ENCODE data around the gene PTER. TPM values are rescaled to one million over a fixed set of nuclear protein-coding genes. Genes with fewer than 3 reads are reported as not detected.

The PTER gene
- total RNA-seq, 1 donor = 20.5 TPM

DNA sequence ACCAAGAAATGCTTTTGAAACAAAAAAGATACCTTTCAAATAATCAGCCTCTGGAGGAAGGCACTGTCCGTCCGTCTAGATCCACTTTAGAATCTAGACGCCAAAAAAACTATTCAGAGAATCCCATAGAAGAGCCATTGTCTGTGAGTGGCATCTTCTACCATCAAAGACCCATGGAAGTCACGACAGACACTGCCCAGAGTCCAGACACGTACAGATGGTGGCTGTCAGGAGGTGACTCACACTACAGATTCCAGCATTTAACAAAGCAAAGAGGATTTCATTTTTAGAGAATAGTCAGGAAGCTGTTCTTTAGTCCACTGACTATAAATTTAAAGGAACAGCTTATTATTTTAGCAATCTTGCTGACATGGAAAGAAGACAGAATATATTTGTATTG lies 73.2 kb downstream of the PTER start:
- TF ChIP-seq, protein P1, sequence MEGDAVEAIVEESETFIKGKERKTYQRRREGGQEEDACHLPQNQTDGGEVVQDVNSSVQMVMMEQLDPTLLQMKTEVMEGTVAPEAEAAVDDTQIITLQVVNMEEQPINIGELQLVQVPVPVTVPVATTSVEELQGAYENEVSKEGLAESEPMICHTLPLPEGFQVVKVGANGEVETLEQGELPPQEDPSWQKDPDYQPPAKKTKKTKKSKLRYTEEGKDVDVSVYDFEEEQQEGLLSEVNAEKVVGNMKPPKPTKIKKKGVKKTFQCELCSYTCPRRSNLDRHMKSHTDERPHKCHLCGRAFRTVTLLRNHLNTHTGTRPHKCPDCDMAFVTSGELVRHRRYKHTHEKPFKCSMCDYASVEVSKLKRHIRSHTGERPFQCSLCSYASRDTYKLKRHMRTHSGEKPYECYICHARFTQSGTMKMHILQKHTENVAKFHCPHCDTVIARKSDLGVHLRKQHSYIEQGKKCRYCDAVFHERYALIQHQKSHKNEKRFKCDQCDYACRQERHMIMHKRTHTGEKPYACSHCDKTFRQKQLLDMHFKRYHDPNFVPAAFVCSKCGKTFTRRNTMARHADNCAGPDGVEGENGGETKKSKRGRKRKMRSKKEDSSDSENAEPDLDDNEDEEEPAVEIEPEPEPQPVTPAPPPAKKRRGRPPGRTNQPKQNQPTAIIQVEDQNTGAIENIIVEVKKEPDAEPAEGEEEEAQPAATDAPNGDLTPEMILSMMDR (IDR thresholded peaks at IDR 0.05; ENCODE audit: insufficient read depth, low read length) = no peak
- no peak overlapping the region for H3K4me3 ChIP-seq (ENCODE audit: low read depth, low read length)
- peak; percentile 22 for DNase-seq (ENCODE audit: low read depth)

DNA sequence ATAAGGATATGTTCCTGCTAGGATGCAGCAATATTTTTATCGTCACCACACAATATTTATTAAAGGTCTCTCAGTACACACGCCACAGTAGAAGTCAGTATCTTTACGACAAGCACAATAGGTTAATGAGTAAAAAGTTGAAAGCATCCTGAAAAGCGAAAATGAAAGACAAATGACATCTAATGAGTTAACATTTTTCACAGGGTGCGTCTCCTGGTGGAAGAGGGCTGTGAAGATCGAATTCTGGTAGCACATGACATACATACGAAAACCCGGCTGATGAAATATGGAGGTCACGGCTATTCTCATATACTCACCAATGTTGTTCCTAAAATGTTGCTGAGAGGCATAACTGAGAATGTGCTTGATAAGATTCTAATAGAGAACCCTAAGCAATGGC lies 74.0 kb downstream of the PTER start:
- TF ChIP-seq, protein P1 (IDR thresholded peaks at IDR 0.05; ENCODE audit: insufficient read depth, low read length) = no peak
- no peak overlapping the region for H3K4me3 ChIP-seq (ENCODE audit: low read depth, low read length)

GRCh38 chr10:16518822-16519221 lies 82.0 kb downstream of the PTER start:
- H3K4me3 ChIP-seq (ENCODE audit: low read depth, low read length) = no peak overlapping the region
- TF ChIP-seq, protein P1 (IDR thresholded peaks at IDR 0.05; ENCODE audit: insufficient read depth, low read length) = peak; percentile 48
- no peak for DNase-seq (ENCODE audit: low read depth)

More for the DNA sequence above, 74.0 kb downstream of the PTER start:
- DNase-seq (ENCODE audit: low read depth) = no peak

- TF ChIP-seq, protein P1 (IDR thresholded peaks at IDR 0.05; ENCODE audit: insufficient read depth, low read length) = no peak
- DNase-seq (ENCODE audit: low read depth) = no peak
- no peak overlapping the region for H3K4me3 ChIP-seq (ENCODE audit: low read depth, low read length)
These were observed 82.6 kb downstream of the PTER start for GRCh38 chr10:16519250-16519907.

DNA sequence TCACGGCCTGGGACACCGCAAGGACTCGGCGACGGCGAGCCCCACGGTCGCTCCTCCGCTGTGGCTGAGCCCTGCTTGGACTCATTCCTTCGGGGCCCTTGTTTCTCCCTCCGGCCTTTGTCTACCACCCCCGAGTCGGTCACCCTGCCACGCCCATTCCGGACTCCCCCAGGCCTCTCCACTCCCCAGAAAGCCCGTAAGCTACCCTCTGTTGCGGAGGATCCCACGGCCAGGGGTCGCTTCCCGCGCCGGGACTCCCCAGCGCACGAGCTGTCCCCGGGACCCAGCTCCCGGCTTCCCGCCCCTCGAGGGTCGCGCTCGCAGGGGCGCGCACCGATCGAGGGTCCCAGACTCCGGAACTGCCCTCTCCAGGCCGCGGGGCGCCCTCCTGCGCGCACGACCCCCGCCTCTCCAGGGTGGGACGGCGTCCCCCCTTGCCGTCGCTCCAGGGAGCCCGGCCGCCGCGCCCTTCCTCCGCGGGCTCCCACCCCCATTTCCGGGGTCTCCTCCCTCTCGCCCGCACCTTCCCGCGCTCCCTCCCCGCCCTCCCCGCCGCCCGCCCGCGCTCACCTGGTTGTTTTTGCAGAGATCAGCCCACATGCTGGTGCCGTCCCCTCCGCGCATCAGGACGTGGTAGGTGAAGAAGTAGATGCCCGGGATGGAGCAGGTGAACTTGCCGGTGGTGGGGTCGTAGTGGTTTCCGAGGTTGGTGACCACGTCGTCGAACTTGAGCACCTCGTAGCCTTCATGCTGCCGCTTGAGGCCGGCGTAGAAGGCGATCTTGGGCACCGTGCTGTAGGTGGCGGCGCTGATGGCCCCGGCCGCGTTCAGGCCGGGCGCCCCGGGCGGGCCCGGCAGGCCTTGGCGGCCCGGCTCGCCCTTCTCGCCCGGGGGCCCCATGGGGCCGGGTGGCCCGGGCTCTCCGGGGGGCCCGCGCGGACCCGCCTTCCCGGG lies 83.4 kb downstream of the PTER start:
- DNase-seq (ENCODE audit: low read depth) = no peak
- H3K4me3 ChIP-seq (ENCODE audit: low read depth, low read length) = no peak overlapping the region
- TF ChIP-seq, protein P1 (IDR thresholded peaks at IDR 0.05; ENCODE audit: insufficient read depth, low read length) = no peak

DNA sequence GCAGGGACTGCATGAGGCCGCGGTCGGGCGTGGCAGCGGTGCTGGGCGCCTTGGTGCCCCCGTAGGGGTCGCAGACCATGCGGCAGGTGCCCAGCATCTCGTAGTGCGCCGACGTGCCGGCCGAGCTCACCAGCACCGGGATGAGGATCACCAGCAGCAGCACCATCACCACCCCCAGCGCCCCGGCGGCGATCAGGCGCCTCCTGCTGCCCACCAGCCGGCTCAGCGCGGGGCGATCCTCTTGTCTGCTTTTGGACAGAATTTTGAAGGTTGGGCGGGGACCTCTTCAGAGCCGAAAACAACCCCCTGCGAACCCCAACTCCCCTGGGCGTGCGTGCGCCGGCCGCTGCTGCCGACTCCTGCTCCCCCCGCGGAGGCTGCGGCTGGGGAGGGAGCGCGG lies 84.1 kb downstream of the PTER start:
- TF ChIP-seq, protein P1 (IDR thresholded peaks at IDR 0.05; ENCODE audit: insufficient read depth, low read length) = peak; percentile 41
- peak; percentile 9 for DNase-seq (ENCODE audit: low read depth)
- H3K4me3 ChIP-seq (ENCODE audit: low read depth, low read length) = peak overlapping the region; percentile 57

Data from fibroblast of the aortic adventitia (primary cell).